Spleen (tissue), 11 donors: ENCODE measurements around the gene PLXNA1. TPM values are rescaled to one million over a fixed set of nuclear protein-coding genes. Genes with fewer than 3 reads are reported as not detected.

Experiments used
- DNase-seq: peaks from one replicate; pipeline ENCODE4 v3.0.0-alpha.2; 2020
- H3K27ac ChIP-seq, 8 donors: fragments of 200-600 bp; sonication (generic) in 7 of 8; 1 replicate in 4 of 8; 2 replicates in 4 of 8; pipeline versions ENCODE4 v1.5.0 to v1.8.0; 2016 to 2021; ENCODE audit warnings: inconsistent platforms in 4 of 8, mild to moderate bottlenecking in 4 of 8, moderate library complexity in 1 of 8
- H3K27me3 ChIP-seq, 7 donors: fragments of 200-600 bp; sonication (generic) in 6 of 7; replicated peaks in 1 of 7; 1 replicate in 4 of 7; 2 replicates in 3 of 7; pipeline versions ENCODE4 v1.5.0 to v1.8.0; 2016 to 2021; ENCODE audit warnings: inconsistent platforms in 3 of 7, mild to moderate bottlenecking in 1 of 7
- H3K36me3 ChIP-seq, 6 donors: fragments of 200-600 bp; sonication (generic) in 5 of 6; 1 replicate in 4 of 6; 2 replicates in 2 of 6; pipeline versions ENCODE4 v1.5.0 to v1.8.0; 2016 to 2021; ENCODE audit warnings: inconsistent platforms in 2 of 6
- H3K4me1 ChIP-seq, 6 donors: fragments of 200-600 bp; sonication (generic) in 5 of 6; 1 replicate in 3 of 6; 2 replicates in 3 of 6; pipeline versions ENCODE4 v1.5.0 to v1.8.0; 2016 to 2021; ENCODE audit warnings: inconsistent platforms in 3 of 6
- H3K4me3 ChIP-seq, 8 donors: fragments of 200-600 bp; sonication (generic) in 7 of 8; 1 replicate in 4 of 8; 2 replicates in 4 of 8; pipeline versions ENCODE4 v1.5.0 to v1.8.0; 2016 to 2021; ENCODE audit warnings: inconsistent platforms in 4 of 8, mild to moderate bottlenecking in 4 of 8, moderate library complexity in 2 of 8
- H3K9me3 ChIP-seq, 8 donors: fragments of 200-600 bp; sonication (generic) in 7 of 8; 1 replicate in 4 of 8; 2 replicates in 4 of 8; pipeline versions ENCODE4 v1.5.0 to v1.8.0; 2016 to 2021; ENCODE audit warnings: inconsistent platforms in 4 of 8
- POLR2A ChIP-seq, 3 donors: fragments of 450-650 bp; IDR thresholded peaks; one replicate each; pipeline ENCODE4 v1.5.1; 2017; ENCODE audit warnings: antibody characterized with exemption in 3 of 3, mild to moderate bottlenecking in 1 of 3
- POLR2AphosphoS5 ChIP-seq, 3 donors: sonication (generic); formaldehyde crosslinking; IDR thresholded peaks; one replicate each; pipeline ENCODE4 v1.5.1; 2017; ENCODE audit warnings: antibody characterized with exemption in 3 of 3
- WGBS, 5 donors: extraction: QIAGEN DNeasy Blood & Tissue Kit in 3 of 5; methylation state at CpG; one replicate each; pipeline versions ENCODE4 v1.1.5 to v1.1.7; 2013 to 2018; 5-methylcytosine and 5-hydroxymethylcytosine counted together
- intact Hi-C: fragments of 100-400 bp; cut with DNase I; formaldehyde crosslinking; loops from one replicate; pipeline ENCODE4 v1.15.0; 2023; ENCODE audit warnings: low total_unique reads
- polyA plus RNA-seq, 3 donors: library from polyadenylated mRNA; stranded (reverse); fragments of 200-250 nt; gene quantifications; one replicate each; pipeline ENCODE4 v1.2.1, GENCODE V29; 2013
- total RNA-seq, 7 donors: library from RNA; depleted of rRNA in 3 of 7; stranded (reverse); fragments of >200 nt in 3 of 7; fragmentation: NEBNext Ultra II Directional in 4 of 7; extraction: Animal tissue kit (Norgen Biotek cat#: 25700) in 4 of 7; gene quantifications; one replicate each; pipeline versions ENCODE4 v1.1.0 to v1.2.1, GENCODE V29; 2016 to 2021
- TF ChIP-seq, protein P1 (sequence below), 11 experiments: fragments of 200-600 bp in 7 of 11; fragments of 450-650 bp in 4 of 11; sonication (generic) in 4 of 11; IDR thresholded peaks in 8 of 11; conservative IDR thresholded peaks in 3 of 11; 1 replicate in 7 of 11; 2 replicates in 4 of 11; pipeline versions ENCODE4 v1.4.0 to v1.8.0; 2016 to 2021; ENCODE audit warnings: antibody characterized with exemption in 11 of 11, inconsistent platforms in 4 of 11, mild to moderate bottlenecking in 1 of 11
- donor health status: healthy with polysubstance abuse.
- donor health status: DM: no; HTN: no; CAD: no; lungs with moderate emphysema.
- donor health status: DM: no; HTN: no; CAD: no.
- donor health status: Bipolar disorder and iron deficiency.
- donor health status: healthy.
- donor health status: DM: no; HTN: no; CAD: no.
- donor health status: DM: yes; HTN: yes; CAD: no.

The PLXNA1 gene
- total and polyA plus RNA-seq, 10 donors = 3.7 to 47.6 (median 31.0) TPM

DNA sequence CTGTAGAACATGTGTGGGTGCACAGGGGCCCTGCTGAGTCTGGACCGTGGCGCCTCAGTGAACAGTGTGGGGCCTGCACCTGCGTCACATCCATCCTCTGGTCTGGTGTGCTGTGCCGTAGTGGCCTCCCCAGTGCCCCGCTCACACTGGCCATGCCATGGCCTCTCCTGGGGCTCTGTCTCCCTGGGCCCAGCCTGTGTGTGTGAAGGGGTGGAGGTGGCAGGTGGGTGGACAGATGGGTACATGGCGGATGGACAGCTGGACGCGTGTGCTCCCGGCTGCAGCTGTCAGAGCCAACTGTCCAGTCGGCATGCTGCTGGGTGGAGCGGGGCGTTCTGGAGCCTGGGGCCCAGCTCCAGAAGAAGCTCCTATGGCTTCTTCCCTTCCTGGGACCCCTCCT lies 17.8 kb downstream of the PLXNA1 start:
- TF ChIP-seq POLR2AphosphoS5 (IDR thresholded peaks at IDR 0.05) (no peak), POLR2A (IDR thresholded peaks at IDR 0.05) (no peak)
- TF ChIP-seq, protein P1, sequence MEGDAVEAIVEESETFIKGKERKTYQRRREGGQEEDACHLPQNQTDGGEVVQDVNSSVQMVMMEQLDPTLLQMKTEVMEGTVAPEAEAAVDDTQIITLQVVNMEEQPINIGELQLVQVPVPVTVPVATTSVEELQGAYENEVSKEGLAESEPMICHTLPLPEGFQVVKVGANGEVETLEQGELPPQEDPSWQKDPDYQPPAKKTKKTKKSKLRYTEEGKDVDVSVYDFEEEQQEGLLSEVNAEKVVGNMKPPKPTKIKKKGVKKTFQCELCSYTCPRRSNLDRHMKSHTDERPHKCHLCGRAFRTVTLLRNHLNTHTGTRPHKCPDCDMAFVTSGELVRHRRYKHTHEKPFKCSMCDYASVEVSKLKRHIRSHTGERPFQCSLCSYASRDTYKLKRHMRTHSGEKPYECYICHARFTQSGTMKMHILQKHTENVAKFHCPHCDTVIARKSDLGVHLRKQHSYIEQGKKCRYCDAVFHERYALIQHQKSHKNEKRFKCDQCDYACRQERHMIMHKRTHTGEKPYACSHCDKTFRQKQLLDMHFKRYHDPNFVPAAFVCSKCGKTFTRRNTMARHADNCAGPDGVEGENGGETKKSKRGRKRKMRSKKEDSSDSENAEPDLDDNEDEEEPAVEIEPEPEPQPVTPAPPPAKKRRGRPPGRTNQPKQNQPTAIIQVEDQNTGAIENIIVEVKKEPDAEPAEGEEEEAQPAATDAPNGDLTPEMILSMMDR (IDR thresholded peaks at IDR 0.05 in 8 of 11, conservative IDR thresholded peaks at IDR 0.05 in 3 of 11) = no peak
- intact Hi-C loops = no loop called here
- Histone ChIP-seq H3K36me3 (peaks cover 0 to 18% (median 0%) of the 10 kb centered on the region in 6 donors), H3K4me3 (no peak overlapping the region), H3K4me1 (peaks cover 3 to 62% (median 30%) of the 10 kb centered on the region in 6 donors), H3K27ac (peak overlapping the region in 4 of 8 donors; percentile 65 to 82 (median 81)), H3K27me3 (no peaks in the 10 kb centered on the region), H3K9me3 (no peaks in the 10 kb centered on the region)
- WGBS, 5 donors = 89 to 96% (median 93%) methylated on average over 8 to 12 of the region's 12 CpGs
- DNase-seq = no peak

DNA sequence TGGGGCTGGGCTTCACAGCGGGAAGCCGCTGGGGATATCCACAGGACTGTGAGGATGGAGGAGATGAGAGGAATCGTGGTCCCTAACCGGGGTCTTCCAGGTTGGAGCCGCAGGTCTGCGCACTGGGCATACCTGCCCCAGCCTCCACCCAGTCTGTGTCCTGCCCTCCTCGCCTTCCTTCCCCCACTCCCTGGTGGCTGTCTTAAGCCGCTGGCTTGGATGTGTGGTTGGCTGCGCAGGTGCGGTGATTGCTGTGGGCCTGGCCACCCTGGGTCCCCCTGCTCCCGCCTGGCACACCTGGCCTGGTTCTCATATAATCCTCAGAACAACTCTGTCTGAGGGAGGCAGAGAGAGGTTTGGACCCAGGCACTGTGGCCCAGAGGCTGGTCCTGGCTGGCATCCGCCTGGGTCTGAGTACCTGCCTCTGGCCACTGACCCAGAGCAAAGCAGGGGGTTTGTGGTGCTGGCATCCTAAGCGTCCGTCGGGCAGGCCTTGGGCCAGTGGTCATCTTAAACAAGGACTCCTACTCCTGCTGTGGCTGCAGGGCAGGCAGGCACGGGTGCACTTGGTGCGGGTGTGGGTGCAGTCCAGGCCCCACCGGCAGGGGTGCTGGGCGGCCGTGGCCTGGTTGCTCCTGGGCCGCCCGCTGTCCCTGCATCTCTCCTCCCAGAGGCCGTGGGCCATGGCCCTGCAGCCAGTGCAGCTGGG lies 18.7 kb downstream of the PLXNA1 start:
- no peak for DNase-seq
- WGBS, 5 donors = 79 to 93% (median 84%) methylated on average over 11 to 23 of the region's 23 CpGs
- H3K4me3 ChIP-seq = no peak overlapping the region

DNA sequence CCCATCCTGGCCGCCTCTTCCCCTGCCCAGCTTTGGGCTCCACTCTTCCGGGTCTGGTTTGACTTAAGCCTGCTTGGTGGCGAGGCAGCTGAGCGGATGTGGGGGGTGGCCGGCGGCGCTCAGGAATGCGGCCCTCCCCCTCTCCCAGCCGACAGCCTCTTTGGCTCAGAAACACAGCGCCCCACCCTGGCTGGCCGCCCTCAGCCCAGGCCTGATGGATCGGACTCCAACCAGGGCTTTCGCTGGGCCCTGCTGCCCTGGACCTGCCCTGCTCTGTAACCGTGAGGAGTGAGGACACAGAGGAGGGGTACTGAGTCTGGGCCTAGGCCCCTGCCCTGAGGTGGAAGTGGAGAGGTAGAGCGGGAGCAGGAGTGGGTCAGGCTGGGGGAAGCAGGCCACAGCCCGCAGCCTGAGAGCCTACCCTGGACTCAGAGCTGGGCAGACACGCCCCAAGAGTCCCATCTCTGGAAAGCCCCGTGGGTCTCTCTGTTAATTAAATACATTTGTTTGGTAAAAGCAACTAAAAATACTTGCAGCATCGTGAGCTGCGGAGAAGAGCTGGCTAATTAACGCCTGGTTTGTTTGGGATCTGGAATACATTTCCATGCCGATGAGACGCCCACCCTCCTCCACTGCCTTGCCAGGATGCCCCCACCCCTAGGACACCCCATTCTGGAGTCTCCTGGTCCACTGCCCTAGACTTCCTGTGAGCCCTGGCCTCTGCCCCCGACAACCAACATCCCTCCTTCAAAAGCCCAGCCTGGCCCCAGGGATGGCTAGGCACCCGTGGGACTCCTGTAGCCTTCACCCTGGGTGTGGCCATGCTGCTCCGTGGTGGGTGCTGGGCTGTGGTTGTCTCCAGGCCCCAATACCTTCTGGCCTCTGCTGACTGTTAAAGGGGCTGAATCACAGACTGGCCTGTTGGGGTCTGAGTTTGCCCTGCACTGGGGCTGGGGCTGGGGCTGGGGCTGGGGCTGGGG lies 19.6 kb downstream of the PLXNA1 start:
- TF ChIP-seq, protein P1 (IDR thresholded peaks at IDR 0.05 in 8 of 11, conservative IDR thresholded peaks at IDR 0.05 in 3 of 11) = peak in 9 of 11 experiments; percentile 12 to 61 (median 39)
- TF ChIP-seq POLR2A (IDR thresholded peaks at IDR 0.05) (no peak), POLR2AphosphoS5 (IDR thresholded peaks at IDR 0.05) (peak; percentile 72 to 86 (median 85))
- peak overlapping the region in 7 of 8 donors; percentile 65 to 82 (median 80) for H3K27ac ChIP-seq
- H3K9me3 ChIP-seq = no peaks in the 10 kb centered on the region
- H3K4me3 ChIP-seq = no peak overlapping the region
- no peaks in the 10 kb centered on the region for H3K27me3 ChIP-seq
- peaks cover 3 to 58% (median 29%) of the 10 kb centered on the region in 6 donors for H3K4me1 ChIP-seq
- intact Hi-C loops = no loop called here
- peak; percentile 86 for DNase-seq
- 51 to 71% (median 55%) methylated on average over 15 to 26 of the region's 26 CpGs for WGBS, 5 donors
- peaks cover 0 to 10% (median under 1%) of the 10 kb centered on the region in 6 donors for H3K36me3 ChIP-seq

More for the DNA sequence above, 18.7 kb downstream of the PLXNA1 start:
- Histone ChIP-seq H3K27ac (peak overlapping the region; percentile 26 to 82 (median 72)), H3K27me3 (no peaks in the 10 kb centered on the region), H3K9me3 (no peaks in the 10 kb centered on the region), H3K36me3 (peaks cover 0 to 10% (median 0%) of the 10 kb centered on the region in 6 donors), H3K4me1 (peaks cover 3 to 62% (median 29%) of the 10 kb centered on the region in 6 donors)
- TF ChIP-seq, protein P1 (IDR thresholded peaks at IDR 0.05 in 8 of 11, conservative IDR thresholded peaks at IDR 0.05 in 3 of 11) = no peak
- TF ChIP-seq POLR2AphosphoS5 (IDR thresholded peaks at IDR 0.05) = no peak
- no peak for TF ChIP-seq POLR2A (IDR thresholded peaks at IDR 0.05)
- intact Hi-C loops = no loop called here
